K562 (cell line): Measurements from ENCODE around the gene CCDC148. TPM values are rescaled to one million over a fixed set of nuclear protein-coding genes. Genes with fewer than 3 reads are reported as not detected.

Experiments used
- ATAC-seq: fragments of 200-7000 bp; cut with Tn5 transposase; 3 replicates; pipeline ENCODE4 v1.9.1; 2020; ENCODE audit warnings: moderate library complexity
- BruUV-seq: library from RNA; stranded (reverse); fragments of 400-500 nt; replicated peaks from 2 replicates; lab custom pipeline; 2021; lab: Mats Ljungman, UMichigan
- CTCF ChIA-PET: fragments of 300-600 bp; formaldehyde crosslinking; extraction: SDS; loops from one replicate; lab custom pipeline; 2021; ENCODE audit warnings: low intra/inter-chr PET ratio; lab: Yijun Ruan, JAX
- POLR2A ChIA-PET: fragments of 300-600, 350-650 bp; sonication (Branson Sonifier 250); formaldehyde crosslinking; extraction: SDS; loops from one replicate; lab custom pipeline; 2021; ENCODE audit warnings: antibody characterized with exemption, inconsistent platforms; lab: Yijun Ruan, JAX
- DNase-seq, 4 experiments: peaks; one replicate each; pipeline versions ENCODE4 v3.0.0 to v3.0.0-alpha.2; 2011 to 2018; ENCODE audit warnings: low spot score in 3 of 4, mixed read lengths in 3 of 4; ENCODE audit errors: extremely low read depth in 1 of 4
- FAIRE-seq: peaks from 2 replicates; lab custom pipeline; 2011; peaks lifted over from hg19 to GRCh38; lab: Jason Lieb, UNC
- H2AFZ ChIP-seq: 2 replicates; pipeline ENCODE4 v1.6.0; 2011; ENCODE audit warnings: low read depth, low read length, control low read depth, inconsistent platforms
- H3K27ac ChIP-seq: fragments of 200-600 bp; 3 replicates; pipeline ENCODE4 v1.8.0; 2011; ENCODE audit warnings: low read depth, mild to moderate bottlenecking, control low read depth, inconsistent platforms, low read length, moderate library complexity, mixed read lengths; ENCODE audit errors: extremely low read depth
- H3K27me3 ChIP-seq, 2 experiments: fragments of 300-600 bp in 1 of 2; 2 replicates in 1 of 2; 3 replicates in 1 of 2; pipeline versions ENCODE4 v1.6.0 to v1.8.0; 2011; ENCODE audit warnings: inconsistent platforms in 2 of 2, low read length in 2 of 2, mild to moderate bottlenecking in 1 of 2, mixed read lengths in 1 of 2, moderate library complexity in 1 of 2; ENCODE audit not compliant: control insufficient read depth in 2 of 2, insufficient read depth in 2 of 2
- H3K36me3 ChIP-seq: fragments of 300-600 bp; 3 replicates; pipeline ENCODE4 v1.8.0; 2011; ENCODE audit warnings: mild to moderate bottlenecking, low read length, inconsistent platforms; ENCODE audit not compliant: control insufficient read depth, insufficient read depth
- H3K4me1 ChIP-seq, 2 experiments: fragments of 200-600 bp in 1 of 2; replicated peaks in 1 of 2; 2 replicates in 1 of 2; 3 replicates in 1 of 2; pipeline versions ENCODE4 v1.5.1 to v1.8.0; 2011; ENCODE audit warnings: inconsistent platforms in 2 of 2, low read length in 2 of 2, mild to moderate bottlenecking in 1 of 2, mixed read lengths in 1 of 2, moderate library complexity in 1 of 2; ENCODE audit not compliant: control insufficient read depth in 2 of 2, insufficient read depth in 2 of 2
- H3K4me2 ChIP-seq: 2 replicates; pipeline ENCODE4 v1.6.1; 2011; ENCODE audit warnings: low read length, control low read depth, inconsistent platforms, mixed read lengths; ENCODE audit not compliant: insufficient read depth
- H3K4me3 ChIP-seq: fragments of 200-600 bp; sonication (generic), shearing (Covaris generic); 2 replicates; pipeline ENCODE4 v1.5.1; 2016; ENCODE audit warnings: control low read depth, inconsistent platforms
- H3K79me2 ChIP-seq: fragments of 200-600 bp; 3 replicates; pipeline ENCODE4 v1.8.0; 2011; ENCODE audit warnings: low read length, inconsistent platforms; ENCODE audit not compliant: control insufficient read depth, insufficient read depth
- H3K9ac ChIP-seq, 2 experiments: 2 replicates each; pipeline versions ENCODE4 v1.6.0 to v1.6.1; 2011; ENCODE audit warnings: low read depth in 2 of 2, low read length in 2 of 2, control low read depth in 1 of 2, inconsistent platforms in 1 of 2, mild to moderate bottlenecking in 1 of 2, mixed read lengths in 1 of 2; ENCODE audit not compliant: insufficient read depth in 1 of 2
- H3K9me1 ChIP-seq: one replicate; pipeline ENCODE4 v1.6.0; 2011; ENCODE audit warnings: inconsistent platforms, mild to moderate bottlenecking, low read length, moderate library complexity; ENCODE audit not compliant: control insufficient read depth, insufficient read depth
- H3K9me3 ChIP-seq: replicated peaks from 2 replicates; pipeline ENCODE4 v1.5.1; 2011; ENCODE audit warnings: low read depth, low read length, inconsistent platforms; ENCODE audit not compliant: control insufficient read depth, insufficient read depth
- H4K20me1 ChIP-seq: replicated peaks from 2 replicates; pipeline ENCODE4 v1.6.1; 2011; ENCODE audit warnings: low read length, inconsistent platforms, mixed read lengths; ENCODE audit not compliant: control insufficient read depth, insufficient read depth
- CSDE1 ChIP-seq, 2 experiments: fragments of 450-650 bp; IDR thresholded peaks; 2 replicates each; pipeline ENCODE4 v1.6.1; 2016; ENCODE audit warnings: mild to moderate bottlenecking in 1 of 2
- EGR1 ChIP-seq: fragments of 450-650 bp; conservative IDR thresholded peaks from 2 replicates; pipeline ENCODE4 v1.6.1; 2017; ENCODE audit warnings: mild to moderate bottlenecking
- EP400 ChIP-seq: fragments of 450-650 bp; IDR thresholded peaks from 2 replicates; pipeline ENCODE4 v1.6.1; 2017; ENCODE audit warnings: antibody characterized with exemption, mild to moderate bottlenecking, moderate library complexity
- MCM5 ChIP-seq: fragments of 450-650 bp; IDR thresholded peaks from 2 replicates; pipeline ENCODE4 v1.6.1; 2016; ENCODE audit warnings: low read depth
- MYNN ChIP-seq, 2 experiments: sonication (generic); formaldehyde crosslinking in 1 of 2; IDR thresholded peaks; 2 replicates each; pipeline versions ENCODE4 v1.5.0 to v1.6.1; 2016 to 2020; ENCODE audit warnings: antibody characterized with exemption in 1 of 2, missing genetic modification reagents in 1 of 2
- NKRF ChIP-seq: fragments of 450-650 bp; IDR thresholded peaks from 2 replicates; pipeline ENCODE4 v1.6.1; 2016; ENCODE audit warnings: borderline replicate concordance
- NONO ChIP-seq, 2 experiments: fragments of 200-400 bp in 1 of 2; fragments of 450-650 bp in 1 of 2; formaldehyde crosslinking in 1 of 2; IDR thresholded peaks; 2 replicates each; pipeline ENCODE4 v1.6.1; 2017; ENCODE audit warnings: low read depth in 2 of 2, mild to moderate bottlenecking in 2 of 2, moderate library complexity in 2 of 2, low read length in 1 of 2
- SRSF3 ChIP-seq: fragments of 200-400 bp; formaldehyde crosslinking; IDR thresholded peaks from 2 replicates; pipeline ENCODE4 v1.6.1; 2016; ENCODE audit warnings: mild to moderate bottlenecking, low read length, moderate library complexity; ENCODE audit not compliant: insufficient read depth
- ZBTB9 ChIP-seq: fragments of 450-650 bp; formaldehyde crosslinking; IDR thresholded peaks from 2 replicates; pipeline ENCODE4 v1.4.0; 2020; ENCODE audit warnings: mild to moderate bottlenecking, moderate library complexity
- ZNF12 ChIP-seq: sonication (generic); formaldehyde crosslinking; IDR thresholded peaks from 2 replicates; pipeline ENCODE4 v1.4.0; 2020; ENCODE audit warnings: mild to moderate bottlenecking, missing genetic modification reagents
- ZNF263 ChIP-seq: sonication (generic); formaldehyde crosslinking; IDR thresholded peaks from 2 replicates; pipeline ENCODE4 v1.8.0; 2022; ENCODE audit warnings: mild to moderate bottlenecking, missing genetic modification reagents, borderline replicate concordance
- WGBS: fragments of 100-300 bp; shearing (Covaris generic); methylation state at CpG from one replicate; pipeline ENCODE4 v1.1.6; 2016; ENCODE audit warnings: low coverage, mixed read lengths; ENCODE audit not compliant: insufficient coverage; ENCODE audit errors: missing lambda C conversion rate; 5-methylcytosine and 5-hydroxymethylcytosine counted together
- in situ Hi-C: fragments of 300-500 bp; cut with MboI; formaldehyde crosslinking; loops from 4 replicates; pipeline ENCODE4 v1.15.0; 2018; ENCODE audit warnings: inconsistent platforms, mixed read lengths
- intact Hi-C: fragments of 100-400 bp; cut with micrococcal nuclease; formaldehyde crosslinking; loops from 2 replicates; pipeline ENCODE4 v1.14.2; 2022
- polyA plus RNA-seq, 8 experiments: library from polyadenylated mRNA; depleted of rRNA in 4 of 8; stranded (reverse) in 5 of 8; unstranded in 3 of 8; fragments of >200 nt; fragmentation: Nextera tagmentation in 2 of 8; fragmentation: Illumina TruSeq in 1 of 8; extraction: Ambion mirVana in 2 of 8; extraction: Trizol in 1 of 8; gene quantifications; 2 replicates each; pipeline versions ENCODE4 v1.2.1 to v1.2.3, GENCODE V29; 2011 to 2014; ENCODE audit warnings: inconsistent platforms in 1 of 8, missing spikeins in 1 of 8
- total RNA-seq, 7 experiments: library from RNA; depleted of rRNA in 6 of 7; stranded (reverse); fragments of >200 nt in 6 of 7; fragmentation: Illumina TruSeq in 2 of 7; extraction: Trizol in 2 of 7; gene quantifications; 2 replicates each; pipeline versions ENCODE4 v1.2.1 to v1.2.3, GENCODE V29; 2011 to 2021; ENCODE audit warnings: low replicate concordance in 1 of 7

The CCDC148 gene
- total and polyA plus RNA-seq, 9 of the 15 experiments (the other 6 are each of a cell fraction or from before 2014, with no cell fraction given) = 0.10 to 1.4 (median 0.65) TPM

GRCh38 chr2:158191076-158191895, 265.3 kb downstream of the CCDC148 start:
- CTCF ChIA-PET = no interaction called here
- Histone ChIP-seq H3K36me3 (no peaks in the 10 kb centered on the region), H3K4me1 (no peaks in the 10 kb centered on the region), H3K9me1 (no peaks in the 10 kb centered on the region), H4K20me1 (no peaks in the 10 kb centered on the region), H2AFZ (no peak overlapping the region)
- intact Hi-C loops = no loop called here
- ATAC-seq (no peak), FAIRE-seq (no peak)
- TF ChIP-seq EP400 (no peak), MCM5 (no peak), ZNF263 (CRISPR knock-in tag) (no peak), CSDE1 (IDR thresholded peaks at IDR 0.05) (no peak), NKRF (no peak), ZBTB9 (CRISPR knock-in tag) (no peak), ZNF12 (CRISPR knock-in tag) (no peak), EGR1 (no peak), MYNN (IDR thresholded peaks at IDR 0.05) (no peak), MYNN (CRISPR knock-in tag; IDR thresholded peaks at IDR 0.05) (no peak), NONO (IDR thresholded peaks at IDR 0.05; ENCODE audit: low read depth in 2 of 2, low read length in 1 of 2) (no peak), SRSF3 (no peak)
- TF ChIP-seq, all 486 proteins: peak for 0
- Histone ChIP-seq H3K4me3 (no peak overlapping the region), H3K9me3 (no peaks in the 10 kb centered on the region), H3K4me2 (no peak overlapping the region), H3K79me2 (no peaks in the 10 kb centered on the region), H3K27me3 (no peaks in the 10 kb centered on the region), H3K9ac (no peak overlapping the region), H3K27ac (no peak overlapping the region)
- in situ Hi-C loops = no loop called here
- no peak for DNase-seq
- no TSS peak for BruUV-seq
- 17% methylated on average over 7 of the region's 7 CpGs for WGBS
- POLR2A ChIA-PET = interaction anchor here (0.6 to 1.8 kb wide), 2 partner anchors 12 to 58 kb away, joined by 3 to 5 read pairs; no protein-coding TSS in a partner anchor
